Measurements from ENCODE around the gene CISH.

DNA sequence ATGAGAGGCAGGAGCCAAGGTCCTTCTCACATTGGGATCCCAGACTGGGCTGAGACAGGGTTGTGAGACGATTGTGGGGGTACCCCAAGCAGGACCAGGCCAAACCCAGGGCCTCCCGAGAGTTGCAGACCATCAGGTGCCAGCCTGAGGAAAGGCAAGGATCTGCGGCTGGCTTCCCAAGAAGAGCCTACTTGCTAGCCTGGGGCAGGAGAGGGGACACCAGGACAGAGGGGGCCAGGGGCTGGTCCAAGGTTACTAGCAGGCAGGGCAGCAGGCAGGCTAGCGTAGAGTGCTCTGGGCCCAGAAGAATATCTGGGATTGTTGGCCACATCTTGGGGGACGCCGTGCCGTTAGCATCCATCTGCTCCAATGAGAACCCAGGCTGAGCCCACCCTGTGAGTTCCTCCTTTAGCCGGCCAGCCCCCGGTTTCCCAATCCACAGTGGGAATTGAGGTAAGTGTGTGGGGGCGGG lies 546 bp downstream of the CISH start:
- TF ChIP-seq, protein P1, sequence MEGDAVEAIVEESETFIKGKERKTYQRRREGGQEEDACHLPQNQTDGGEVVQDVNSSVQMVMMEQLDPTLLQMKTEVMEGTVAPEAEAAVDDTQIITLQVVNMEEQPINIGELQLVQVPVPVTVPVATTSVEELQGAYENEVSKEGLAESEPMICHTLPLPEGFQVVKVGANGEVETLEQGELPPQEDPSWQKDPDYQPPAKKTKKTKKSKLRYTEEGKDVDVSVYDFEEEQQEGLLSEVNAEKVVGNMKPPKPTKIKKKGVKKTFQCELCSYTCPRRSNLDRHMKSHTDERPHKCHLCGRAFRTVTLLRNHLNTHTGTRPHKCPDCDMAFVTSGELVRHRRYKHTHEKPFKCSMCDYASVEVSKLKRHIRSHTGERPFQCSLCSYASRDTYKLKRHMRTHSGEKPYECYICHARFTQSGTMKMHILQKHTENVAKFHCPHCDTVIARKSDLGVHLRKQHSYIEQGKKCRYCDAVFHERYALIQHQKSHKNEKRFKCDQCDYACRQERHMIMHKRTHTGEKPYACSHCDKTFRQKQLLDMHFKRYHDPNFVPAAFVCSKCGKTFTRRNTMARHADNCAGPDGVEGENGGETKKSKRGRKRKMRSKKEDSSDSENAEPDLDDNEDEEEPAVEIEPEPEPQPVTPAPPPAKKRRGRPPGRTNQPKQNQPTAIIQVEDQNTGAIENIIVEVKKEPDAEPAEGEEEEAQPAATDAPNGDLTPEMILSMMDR (IDR thresholded peaks at IDR 0.05; ENCODE audit: borderline replicate concordance, extremely low read depth, low read length, poor library complexity, severe bottlenecking), result no peak
- TF ChIP-seq EZH2 (IDR thresholded peaks at IDR 0.05; ENCODE audit: borderline replicate concordance, low read depth, low read length, severe bottlenecking), result no peak
